Stimulated activated CD4-positive, alpha-beta T cell treated with anti-CD3 and anti-CD28 coated beads, Interleukin-4, amount 100 ng/mL, for 24 hours (primary cell): ENCODE results near the gene HTRA2.
A peak's percentile ranks its signal among the peaks of the same experiment; 100 is the strongest.

ENCODE experiments used
- DNase-seq: peaks from one replicate; pipeline ENCODE4 v3.0.0-alpha.2; 2020

Gene HTRA2

DNA sequence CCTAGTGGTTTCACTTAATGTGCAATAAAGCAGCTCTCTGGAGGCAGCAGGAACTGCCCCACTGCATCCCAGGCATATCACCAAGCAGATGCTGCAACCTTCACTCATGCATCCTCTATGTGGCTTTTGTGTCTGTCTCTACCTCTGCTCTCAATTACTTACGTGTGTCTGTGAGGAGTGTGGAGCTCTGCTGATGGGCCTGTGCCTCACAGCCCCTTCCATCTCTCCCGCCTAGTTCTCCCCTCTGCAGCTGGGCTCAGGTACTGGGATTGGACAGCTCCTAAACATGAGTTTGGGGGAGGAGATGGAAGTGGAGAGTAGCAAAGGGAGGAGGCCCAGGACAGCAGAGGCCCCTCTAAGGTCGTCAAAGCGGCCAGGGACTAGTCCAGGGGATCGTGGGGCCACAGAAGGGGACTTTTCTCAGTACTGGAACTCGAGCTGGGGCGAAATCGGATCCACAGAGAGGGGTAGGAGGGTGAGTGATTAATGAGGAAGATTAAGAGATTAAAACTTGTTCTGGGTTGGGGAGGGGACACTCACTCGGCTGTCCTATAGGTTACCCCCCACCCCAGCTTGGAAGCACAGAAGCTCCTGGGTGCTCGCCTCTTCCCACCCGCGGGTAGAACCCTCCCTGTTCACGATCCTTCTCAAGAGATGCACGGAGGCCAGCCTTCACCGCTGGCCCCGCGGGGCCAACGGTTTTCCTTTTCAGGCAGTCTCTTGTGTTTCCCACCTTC is 28.2 kb upstream of the HTRA2 start:
- DNase-seq: no peak

DNA sequence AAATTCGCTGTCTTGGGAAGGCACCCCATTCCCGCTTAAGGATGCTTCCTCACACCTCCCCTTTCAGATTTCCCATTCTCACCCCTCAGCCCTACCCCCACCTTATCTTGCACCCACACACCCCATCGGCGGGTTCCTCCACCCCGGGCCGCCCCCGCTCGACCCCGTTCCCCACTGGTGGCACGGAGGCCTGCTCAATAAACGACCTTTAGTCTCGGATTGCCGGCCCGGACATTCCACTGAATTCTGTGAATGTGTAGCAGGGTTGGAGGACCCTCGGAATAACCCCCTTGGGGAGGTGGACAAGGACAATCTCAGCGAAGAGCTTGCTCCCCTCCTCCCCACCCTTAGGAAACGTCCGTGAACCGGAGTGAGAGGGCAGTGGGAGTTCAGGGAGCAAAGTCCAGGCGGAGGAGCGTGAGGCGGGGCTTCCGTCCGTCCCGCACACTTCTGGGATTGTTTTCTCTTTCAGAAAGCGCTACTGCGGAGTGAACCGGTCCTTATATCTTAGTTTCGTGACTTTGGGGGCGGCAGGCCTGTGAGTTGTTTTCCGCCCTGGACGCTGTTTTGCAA is 27.5 kb upstream of the HTRA2 start:
- no peak for DNase-seq

DNA sequence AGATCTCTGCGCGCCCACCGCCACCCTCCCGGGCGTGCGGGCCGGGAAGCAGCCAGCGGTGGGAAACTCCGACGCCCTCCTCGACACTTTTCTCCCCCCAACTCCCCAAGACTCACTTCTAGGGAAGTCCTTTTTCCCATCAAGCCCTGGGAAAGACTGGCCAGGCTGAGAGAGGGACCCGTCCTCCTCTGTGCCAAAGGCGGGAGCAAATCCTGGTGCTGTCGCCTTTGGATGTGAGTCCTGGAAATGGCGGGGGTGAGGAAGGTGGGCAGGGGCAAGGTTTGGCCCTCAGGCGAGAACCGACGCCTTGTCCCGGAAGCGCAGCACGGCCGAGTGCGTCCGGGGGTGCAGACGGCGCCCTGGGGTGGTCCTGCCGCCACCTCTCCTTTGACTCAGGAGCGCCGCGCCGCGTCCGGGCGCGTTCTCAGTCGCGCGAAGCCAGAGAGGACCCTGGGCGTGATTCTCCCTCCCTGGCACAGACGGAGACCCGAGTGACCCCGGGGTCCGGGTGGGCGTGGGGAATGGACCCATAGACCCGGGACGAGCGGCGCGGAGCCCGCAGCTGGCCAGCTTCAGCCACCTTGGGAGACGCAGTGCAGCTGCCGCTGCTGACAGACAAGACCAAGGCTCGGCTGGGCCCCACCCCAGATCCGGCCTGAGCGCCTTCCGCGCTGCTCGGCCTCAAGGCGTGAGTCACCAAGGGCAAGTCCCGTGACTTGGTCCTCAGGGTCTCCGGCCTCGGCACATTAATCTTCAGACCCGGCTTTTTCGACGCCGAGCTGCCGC is 26.8 kb upstream of the HTRA2 start:
- peak; percentile 28 for DNase-seq

DNA sequence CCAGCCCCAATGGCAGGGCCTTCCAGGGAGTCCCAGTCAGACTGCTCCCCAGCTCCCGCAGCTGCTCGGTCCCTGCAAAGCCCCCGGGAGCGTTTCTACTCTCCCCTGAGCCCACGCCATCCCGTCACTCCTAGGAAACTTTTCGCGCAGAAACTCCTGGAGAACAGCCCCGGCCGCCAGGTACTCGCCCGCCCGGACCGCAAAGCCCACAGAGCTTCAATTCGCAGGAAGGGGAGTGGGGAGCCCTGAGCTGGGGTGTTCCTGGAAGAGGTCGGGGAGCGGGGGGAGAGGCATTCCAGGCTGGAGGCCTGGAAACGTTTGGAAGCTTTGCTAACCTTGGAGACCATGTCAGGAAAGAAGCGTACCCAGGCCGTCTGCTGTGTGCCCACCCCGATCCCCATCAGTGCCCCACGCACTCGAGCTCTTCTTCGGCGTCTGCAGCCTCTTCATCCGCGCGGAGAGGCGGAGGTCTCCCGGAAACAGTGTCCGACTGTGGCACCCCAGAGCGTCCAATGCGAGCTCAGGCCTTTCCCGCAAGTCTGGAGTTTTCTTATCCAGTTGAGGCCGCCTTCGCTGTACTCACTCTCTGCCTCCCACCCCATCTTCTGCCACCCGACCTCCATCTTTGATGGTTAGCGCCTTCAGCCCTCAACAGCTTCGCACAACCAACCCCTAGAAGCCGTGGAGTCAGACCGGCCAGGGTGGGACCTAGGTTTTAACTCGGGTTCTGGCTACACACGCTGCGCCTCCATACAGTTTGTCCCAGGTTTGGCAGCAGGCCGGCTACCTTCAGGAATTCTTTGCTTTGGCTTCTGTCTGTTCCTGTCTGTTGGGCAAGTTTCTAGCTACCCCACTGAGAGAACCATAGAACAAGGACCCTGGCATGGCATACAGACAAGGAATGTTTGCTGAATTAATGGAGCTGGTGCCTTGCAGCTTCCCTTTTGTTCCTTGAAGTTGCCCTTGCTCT is 25.9 kb upstream of the HTRA2 start:
- no peak for DNase-seq

DNA sequence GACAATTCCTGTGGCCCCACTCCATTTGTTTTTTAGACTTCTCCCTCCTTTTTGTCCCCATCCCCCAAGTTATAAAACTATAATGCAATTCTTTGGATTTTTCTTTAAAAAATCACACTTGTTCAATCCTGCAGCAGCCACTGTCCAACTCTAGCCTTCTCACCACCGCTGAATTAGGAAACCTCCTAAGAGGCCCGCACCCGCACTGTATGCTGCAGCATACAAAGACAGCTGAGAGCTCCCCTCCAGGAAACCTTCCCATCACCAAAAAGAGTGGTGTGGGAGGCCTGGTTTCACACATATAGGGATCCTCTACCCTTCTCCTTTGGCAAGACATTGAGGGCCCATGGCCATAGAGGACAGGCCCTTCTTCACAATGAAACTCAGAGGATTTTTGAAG is 25.1 kb upstream of the HTRA2 start:
- no peak for DNase-seq

DNA sequence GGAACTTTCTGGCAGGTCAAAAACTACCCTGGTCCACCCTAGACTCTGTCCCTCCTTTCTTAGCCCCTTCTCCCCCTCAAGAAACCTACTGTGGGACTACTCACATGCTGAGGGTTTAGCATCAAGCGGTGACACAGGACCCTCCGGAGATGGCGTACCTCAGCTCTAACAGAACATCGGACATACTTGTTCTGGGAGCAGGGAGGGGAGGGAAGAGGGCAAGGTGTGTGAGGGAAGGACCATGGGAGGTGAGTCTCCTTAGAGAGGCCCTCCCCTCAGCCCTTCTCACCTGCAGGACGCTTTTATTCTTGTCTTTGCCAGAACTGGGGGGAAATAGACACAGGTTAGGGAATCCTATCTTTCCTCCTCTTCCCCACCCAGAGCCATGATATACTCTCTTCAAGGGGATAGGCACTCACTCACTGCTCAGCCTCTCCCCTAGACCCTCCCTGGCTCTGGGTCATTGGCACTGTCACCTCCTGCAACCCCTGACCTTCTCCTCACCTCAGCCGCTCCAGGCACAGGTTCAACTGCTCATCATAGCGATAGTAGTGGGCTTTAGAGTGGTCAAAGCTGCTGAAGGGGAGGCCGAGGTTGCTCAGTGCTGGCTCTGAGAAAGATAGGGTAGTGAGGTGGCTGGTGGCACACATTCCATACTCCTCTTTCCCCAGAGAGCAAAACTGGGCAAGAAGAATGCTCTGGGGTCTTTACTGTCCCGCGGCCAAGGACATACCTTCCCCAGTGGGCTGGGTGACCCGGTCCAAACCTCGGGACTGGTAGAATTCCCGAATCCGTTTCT is 24.1 kb upstream of the HTRA2 start:
- no peak for DNase-seq

DNA sequence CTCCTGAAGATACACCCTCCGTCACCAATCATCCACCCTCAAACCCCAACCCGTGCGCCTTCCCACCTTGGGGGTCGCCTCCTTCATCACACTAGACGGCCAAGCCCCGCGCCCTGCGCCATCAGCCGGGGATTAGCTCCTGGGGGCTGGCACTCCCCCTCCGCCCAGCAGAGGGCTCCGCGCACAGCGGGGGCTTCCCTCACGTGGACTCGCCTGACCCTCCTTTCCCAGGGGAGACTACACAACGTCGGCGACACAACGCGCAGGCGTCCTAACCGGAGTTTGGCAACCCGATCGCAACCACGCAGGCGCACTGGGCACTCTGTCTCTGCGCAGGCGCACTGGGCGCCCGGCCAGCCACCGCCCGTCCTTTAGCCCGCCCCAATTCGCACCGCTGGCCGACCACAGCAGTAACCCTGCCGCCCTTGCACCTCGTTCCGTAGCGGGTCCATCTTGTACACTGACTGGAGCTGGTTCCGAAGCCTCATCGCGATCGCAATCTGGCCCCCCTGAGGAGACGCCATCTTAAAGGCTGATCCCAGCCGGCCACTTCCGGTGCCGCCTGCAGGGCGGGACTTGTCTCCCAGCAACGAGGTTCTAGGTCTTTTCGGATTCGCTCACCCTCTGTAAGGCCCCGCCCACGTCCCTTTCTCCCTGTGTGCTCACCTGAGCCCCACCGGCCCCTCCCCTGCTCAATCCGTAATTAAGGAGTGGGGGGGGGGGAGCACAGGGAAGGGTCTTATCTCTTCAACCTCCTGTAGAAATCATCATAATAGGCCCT is 22.4 kb upstream of the HTRA2 start, which contains the start of gene PCGF1:
Gene PCGF1 (minus strand): TSS at position 551 of the 781 bp plus-strand sequence. CDS start 27 bp downstream, at position 524.
- peak; percentile 99 for DNase-seq

DNA sequence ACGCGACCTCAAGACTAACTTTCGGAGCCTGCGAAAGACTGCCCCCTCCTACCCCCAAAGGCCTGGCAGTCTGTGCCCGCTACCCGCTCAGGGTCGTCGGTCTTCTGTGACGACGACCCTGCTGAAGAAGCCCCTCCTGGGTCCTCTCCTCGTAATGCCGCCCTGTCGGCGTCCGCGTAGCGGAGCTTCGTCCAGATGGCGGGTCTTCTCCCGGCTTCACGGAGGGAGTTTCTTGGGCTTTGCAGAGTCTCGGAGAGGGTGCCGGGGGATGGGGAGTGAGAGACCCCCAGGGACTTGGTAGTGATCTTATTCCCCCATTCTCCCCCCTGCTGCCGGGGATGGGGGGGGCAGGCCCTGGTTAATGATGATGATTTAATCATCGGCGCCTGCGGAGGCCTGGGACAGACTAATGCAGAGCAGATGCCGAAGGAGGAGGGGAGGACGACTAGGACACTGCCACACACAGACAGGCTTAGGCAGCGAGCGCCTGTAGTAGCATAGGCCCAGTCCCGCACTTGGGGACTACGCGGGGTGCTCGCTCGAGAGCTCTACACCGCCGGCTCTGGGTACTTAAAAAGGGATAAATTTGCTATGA is 21.7 kb upstream of the HTRA2 start:
- no peak for DNase-seq

DNA sequence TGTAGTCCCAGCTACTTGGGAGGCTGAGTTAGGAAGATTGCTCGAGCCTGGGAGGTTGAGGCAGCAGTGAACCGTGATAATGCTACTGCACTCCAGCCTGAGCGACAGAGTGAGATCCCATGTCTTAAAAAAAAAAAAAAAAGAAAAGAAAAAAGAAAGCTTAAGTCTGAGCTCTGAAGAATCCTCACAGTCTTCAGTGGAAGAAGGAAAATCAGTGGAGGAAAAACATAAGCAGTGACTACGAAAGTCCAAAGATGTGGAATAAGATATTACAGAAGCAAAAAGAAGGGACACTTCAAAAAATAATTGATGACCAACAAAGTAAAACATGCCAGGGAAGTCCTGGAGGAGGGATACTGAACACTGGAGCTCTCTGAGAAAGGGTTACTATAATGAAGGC is 19.5 kb upstream of the HTRA2 start:
- no peak for DNase-seq

DNA sequence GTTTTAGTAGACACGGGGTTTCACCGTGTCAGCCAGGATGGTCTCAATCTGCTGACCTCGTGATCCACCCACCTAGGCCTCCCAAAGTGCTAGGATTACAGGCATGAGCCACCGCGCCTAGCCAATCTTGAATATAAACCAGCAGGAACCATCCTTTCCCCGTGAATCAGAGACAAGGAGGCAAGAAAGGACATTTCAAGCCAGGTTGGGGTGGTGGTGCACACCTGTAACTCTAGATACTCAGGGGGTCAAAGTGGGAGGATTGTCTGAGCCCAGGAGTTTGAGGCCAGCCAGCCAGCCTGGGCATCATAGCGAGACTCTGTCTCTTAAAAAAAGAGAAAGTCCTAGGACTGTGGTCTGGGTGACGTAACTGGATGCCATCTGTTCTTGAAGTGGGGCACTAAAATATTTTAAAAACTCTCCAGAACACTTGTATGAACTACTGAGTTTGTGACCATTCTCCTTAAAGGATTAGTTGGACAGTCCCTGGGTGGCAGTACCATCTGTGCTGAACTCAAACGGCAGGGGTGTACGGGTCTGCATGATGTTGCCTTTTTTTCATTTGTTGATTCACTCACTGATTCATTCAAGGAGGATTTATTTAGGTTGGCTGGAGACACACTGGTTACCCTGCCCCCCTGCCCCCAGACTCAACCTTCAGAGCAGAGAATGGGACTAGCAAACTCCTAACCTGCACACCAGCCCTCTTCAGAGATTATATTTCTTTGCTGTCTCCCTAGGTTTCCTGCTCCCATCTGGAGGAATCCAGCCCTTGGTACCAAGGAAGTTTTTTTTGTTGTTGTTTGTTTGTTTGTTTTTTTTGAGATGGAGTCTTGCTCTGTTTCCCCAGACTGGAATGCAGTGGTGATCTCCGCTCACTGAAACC is 18.4 kb upstream of the HTRA2 start:
- DNase-seq: no peak

DNA sequence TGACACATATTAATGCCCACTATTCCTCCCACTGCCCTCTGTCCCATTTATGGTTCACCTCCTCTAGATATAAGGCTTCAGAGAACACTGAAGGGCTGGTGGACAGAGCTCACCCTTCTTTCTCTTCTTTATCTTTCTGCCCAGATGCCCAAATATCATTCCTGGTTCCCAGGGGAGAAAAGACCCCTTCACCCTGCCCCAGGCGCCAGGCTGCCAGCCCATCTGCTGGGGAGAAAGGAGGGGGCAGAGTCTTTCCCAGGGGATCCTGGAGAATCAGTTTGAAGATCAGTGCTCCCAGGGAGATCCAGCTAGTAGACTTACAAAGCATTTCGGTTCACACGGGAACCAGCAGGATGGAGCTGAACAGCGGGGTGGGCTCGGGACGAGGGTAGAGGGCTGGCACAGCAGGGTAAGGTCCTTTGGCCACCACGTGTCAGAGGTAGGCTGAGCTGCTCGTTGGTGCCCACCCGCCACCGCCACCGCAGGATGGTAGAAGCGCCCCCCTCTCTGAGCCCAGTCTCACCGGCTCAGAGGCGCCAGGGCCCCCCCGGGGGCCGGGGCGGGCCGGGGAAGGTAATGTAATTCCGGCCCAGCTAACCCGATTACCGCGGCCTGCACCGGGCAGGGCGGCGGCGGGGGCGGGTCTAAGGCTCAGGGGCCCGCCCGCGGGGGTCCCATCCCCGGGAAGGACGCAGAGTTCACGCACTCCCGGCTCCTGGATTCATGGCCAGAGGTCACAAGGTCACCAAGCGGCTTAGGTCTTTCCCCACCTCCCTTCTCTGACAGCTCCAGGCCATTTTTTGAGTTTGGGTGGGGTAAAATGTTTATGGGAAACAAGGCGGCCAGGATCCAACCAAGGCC is 16.8 kb upstream of the HTRA2 start:
- no peak for DNase-seq

DNA sequence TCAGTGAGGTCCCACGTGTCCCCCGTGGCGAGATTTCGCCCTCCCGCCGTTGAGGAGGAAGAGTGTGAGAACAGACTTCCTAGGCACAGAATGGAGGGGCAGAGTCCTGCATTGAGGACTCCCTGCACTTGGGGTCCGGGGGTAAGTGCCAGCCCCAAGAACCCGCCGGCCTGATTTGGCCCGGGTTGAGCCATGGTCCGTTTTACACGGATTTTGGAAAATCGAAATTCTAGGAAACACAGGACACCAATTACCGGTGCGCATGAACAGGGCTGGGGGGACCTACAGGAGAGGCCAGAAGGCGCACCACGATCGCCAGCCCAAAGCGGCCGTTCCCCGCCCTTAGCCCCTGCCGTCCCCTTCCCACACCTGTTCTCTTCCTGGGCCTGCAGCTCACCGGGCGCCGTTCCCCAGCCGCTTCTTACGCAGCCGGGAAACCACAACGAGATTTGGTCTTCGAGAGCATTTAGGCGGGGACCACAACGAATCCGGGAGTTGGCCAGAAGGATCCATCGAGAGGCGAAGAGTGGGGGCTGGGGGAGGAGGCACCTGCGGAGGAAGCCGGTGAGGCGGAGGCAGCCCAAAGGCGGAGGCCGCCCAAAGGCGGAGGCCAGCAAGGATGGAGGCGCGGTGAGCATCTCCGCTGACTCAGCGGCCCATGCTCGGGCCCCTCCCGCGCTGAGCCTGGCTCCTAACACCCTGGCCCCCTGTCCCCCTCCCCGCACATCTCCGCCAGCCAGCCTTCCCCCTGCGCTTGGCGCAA is 15.9 kb upstream of the HTRA2 start:
- DNase-seq: peak; percentile 23

DNA sequence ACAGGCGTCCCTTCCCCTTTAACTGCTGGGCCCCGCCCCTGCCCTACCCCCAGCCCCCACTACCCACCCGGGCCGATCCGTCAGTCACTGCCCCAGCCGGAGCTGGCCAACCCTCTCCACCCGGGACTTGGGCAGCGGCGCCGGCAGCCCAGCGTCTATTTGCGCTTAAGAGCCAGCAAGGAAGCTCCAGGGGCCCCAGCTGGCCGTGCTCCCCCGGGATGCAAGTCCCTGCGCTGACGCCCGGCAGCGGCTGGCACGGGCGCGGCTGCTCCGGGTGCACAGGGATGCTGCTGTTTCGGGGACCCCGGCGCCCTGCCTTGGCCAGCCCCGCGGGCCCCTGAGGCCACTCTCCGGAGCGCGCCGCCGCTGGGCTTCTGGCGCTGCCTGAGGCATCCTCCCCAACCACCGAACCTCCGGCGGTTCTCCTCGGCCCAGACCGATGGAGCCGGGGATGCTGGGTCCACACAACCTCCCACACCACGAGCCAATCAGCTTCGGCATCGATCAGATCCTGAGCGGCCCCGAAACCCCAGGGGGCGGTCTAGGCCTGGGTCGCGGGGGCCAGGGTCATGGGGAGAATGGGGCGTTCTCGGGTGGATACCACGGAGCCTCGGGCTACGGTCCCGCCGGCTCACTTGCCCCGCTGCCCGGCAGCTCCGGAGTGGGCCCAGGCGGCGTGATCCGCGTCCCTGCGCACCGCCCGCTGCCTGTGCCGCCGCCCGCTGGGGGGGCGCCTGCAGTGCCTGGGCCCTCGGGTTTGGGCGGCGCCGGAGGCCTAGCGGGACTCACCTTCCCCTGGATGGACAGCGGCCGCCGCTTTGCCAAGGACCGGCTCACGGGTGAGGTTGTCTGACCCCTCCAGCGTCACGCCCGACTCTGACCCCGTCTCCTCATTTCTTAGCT is 15.1 kb upstream of the HTRA2 start, which contains the start of gene TLX2:
Gene TLX2 (plus strand): TSS at position 83 of the 903 bp plus-strand sequence. CDS start 357 bp downstream, at position 440.
- DNase-seq: no peak

DNA sequence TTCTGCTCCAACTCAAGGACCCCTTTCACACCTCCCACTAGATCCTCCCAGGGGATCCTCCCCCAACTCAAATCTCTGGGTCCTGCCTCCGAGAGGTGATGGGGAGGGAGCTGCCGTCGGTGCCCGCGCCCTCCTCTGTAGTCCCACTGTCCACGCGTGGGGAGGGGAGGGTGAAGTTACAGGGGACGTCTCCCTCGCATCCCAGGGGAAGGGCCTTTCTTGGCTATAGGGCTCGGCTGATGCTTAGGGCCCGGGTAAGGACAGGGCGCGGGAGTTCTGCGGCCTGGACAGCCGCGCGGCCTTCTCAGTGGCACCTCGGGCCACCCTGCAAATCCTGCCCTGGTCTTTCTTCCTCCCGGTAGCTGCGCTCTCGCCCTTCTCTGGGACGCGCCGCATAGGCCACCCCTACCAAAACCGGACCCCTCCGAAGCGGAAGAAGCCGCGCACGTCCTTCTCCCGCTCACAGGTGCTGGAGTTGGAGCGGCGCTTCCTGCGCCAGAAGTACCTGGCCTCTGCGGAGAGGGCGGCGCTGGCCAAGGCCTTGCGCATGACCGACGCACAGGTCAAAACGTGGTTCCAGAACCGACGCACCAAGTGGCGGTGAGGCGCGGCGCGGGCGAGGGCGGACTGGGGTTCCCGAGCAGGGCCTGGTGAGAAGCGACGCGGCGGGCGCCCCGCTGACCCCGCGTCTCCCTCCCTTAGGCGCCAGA is 14.3 kb upstream of the HTRA2 start:
- no peak for DNase-seq

DNA sequence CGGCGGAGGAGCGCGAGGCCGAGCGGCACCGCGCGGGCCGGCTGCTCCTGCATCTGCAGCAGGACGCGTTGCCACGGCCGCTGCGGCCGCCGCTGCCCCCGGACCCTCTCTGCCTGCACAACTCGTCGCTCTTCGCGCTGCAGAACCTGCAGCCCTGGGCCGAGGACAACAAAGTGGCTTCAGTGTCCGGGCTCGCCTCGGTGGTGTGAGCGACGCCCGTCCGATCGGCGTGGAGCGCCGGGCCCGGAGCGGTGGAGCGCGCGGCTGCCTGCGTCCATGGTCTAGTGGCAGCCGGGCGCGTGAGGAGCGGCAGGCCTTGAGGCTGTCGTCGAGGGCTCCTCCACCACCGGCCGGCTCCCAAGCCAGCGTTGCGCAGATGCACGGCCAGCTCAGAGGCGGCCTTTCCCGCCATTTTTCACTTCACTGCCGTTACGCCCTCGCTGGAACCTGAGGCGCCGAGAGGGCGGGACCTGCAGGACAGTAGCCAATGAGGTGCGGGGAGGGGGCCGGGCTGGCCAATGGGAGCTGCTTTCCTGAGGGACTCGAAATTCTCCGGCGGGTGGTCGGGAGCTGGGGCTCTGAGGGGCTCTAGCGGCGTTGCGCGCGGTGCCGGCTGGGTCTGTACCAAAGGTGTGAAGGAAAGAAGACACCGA is 13.6 kb upstream of the HTRA2 start:
- peak; percentile 81 for DNase-seq
